ENCODE results near the gene DLG5.

The DLG5 gene

DNA sequence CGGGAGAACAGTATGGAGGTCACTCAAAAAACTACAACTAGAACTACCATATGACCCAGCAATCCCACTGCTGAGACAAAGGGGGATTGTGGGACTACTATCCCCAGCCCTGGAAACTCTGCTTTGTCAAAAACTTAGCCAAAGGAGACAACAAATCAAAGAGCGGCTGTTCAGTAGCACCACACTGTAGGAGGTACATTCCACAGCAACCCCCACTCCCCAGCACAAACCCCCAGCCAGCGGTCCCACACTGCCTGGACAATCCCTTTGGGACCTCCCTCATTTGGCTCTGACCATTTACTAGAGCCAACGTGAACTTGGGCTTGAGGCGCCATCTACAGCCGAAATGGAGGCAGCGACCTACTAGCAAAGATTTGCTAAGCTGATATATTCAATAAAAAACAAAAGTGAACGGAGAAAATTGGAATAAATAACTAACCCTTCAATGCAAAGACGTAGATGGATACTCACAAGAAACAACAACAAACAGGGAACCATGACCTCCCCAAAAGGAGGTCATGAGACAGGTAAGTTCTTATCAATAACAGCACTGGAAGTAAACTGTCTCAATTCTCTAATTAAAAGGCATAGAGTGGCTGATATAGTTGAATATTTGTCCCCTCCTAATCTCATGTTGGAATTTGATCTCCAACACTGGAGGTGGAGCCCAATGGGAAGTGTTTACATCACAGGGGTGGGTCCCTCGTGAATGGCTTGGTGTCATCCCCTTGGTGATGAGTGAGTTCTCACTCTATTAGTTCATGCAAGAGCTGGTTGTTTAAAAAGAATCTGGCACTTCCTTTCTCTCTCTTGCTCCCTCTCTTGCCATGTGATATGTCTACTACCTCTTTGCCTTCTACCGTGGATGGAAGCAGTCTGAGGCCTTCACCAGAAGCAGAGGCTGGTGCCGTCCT is 170.0 kb downstream of the DLG5 start:
- no peak overlapping the region for H3K9ac ChIP-seq (ENCODE audit: low read depth, low read length)
- peak overlapping the region; percentile 32; the same call in 1 of the 2 replicates for H3K4me3 ChIP-seq (ENCODE audit: low read depth, low read length)
- H3K27me3 ChIP-seq (ENCODE audit: control insufficient read depth, insufficient read depth, low read length) = no peaks in the 10 kb centered on the region

DNA sequence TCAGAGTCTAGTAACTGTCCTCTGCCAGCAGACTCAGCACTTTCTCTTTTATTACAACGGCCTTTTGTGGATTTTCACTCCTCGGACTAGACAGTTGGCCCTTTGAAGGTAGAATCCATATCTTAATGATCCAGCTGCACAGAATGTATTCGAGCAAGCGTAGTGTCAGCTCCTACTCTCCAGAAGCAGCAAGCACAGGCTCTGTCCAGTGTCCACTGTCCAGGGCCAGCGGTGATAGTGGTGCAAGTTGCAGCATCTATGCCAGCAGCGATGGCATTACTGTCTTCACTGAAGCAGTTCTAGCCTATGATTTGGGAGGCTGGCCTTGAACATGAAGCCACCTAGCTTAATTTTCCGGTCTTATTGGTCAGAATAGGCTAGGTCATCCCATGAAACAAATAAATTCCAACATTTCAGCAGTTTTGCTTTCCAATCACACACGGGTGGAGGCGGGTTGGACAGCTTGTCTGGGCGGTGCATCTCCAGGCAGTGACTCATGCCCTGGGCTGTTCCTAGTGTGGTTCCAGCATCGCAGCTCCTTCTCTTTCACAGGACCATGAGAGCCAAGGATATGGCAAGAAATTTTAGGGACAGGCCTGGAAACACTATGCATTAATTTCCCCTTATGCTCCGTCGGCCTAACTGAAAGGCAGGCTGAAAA is 180.4 kb downstream of the DLG5 start:
- no peaks in the 10 kb centered on the region for H3K9me3 ChIP-seq (ENCODE audit: control insufficient read depth, insufficient read depth, low read length)
- H3K36me3 ChIP-seq (ENCODE audit: control insufficient read depth, insufficient read depth, low read length) = no peaks in the 10 kb centered on the region
- H3K4me1 ChIP-seq (ENCODE audit: control insufficient read depth, insufficient read depth, low read length) = no peaks in the 10 kb centered on the region
- H3K9ac ChIP-seq (ENCODE audit: low read depth, low read length) = no peak overlapping the region
- H3K27me3 ChIP-seq (ENCODE audit: control insufficient read depth, insufficient read depth, low read length) = no peaks in the 10 kb centered on the region
- no peak overlapping the region for H3K4me3 ChIP-seq (ENCODE audit: low read depth, low read length)
- H3K27ac ChIP-seq (ENCODE audit: low read depth, low read length) = no peak overlapping the region

More for the DNA sequence above, 170.0 kb downstream of the DLG5 start:
- no peaks in the 10 kb centered on the region for H3K36me3 ChIP-seq (ENCODE audit: control insufficient read depth, insufficient read depth, low read length)
- H3K27ac ChIP-seq (ENCODE audit: low read depth, low read length) = peak overlapping the region; percentile 51
- no peaks in the 10 kb centered on the region for H3K9me3 ChIP-seq (ENCODE audit: control insufficient read depth, insufficient read depth, low read length)
- peaks cover 10% of the 10 kb centered on the region; the same call in 1 of the 2 replicates for H3K4me1 ChIP-seq (ENCODE audit: control insufficient read depth, insufficient read depth, low read length)

DNA sequence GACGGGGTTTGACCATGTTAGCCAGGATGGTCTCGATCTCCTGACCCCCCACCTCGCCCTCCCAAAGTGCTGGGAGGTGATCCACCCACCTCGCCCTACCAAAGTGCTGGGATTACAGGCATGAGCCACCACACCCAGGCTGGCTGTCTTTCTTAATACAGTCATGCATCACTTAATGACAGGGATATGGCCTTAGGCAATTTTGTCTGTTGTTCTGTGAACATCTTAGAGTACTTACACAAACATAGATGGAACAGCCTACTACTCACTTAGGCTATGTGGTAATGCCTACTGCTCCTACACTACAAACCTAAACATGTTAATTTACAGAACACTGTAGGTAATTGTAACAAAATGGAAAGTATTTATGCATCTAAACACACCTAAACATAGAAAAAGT is 182.3 kb downstream of the DLG5 start:
- H3K4me1 ChIP-seq (ENCODE audit: control insufficient read depth, insufficient read depth, low read length) = no peaks in the 10 kb centered on the region
- H3K9ac ChIP-seq (ENCODE audit: low read depth, low read length) = no peak overlapping the region
- no peaks in the 10 kb centered on the region for H3K27me3 ChIP-seq (ENCODE audit: control insufficient read depth, insufficient read depth, low read length)
- peaks cover 14% of the 10 kb centered on the region for H3K9me3 ChIP-seq (ENCODE audit: control insufficient read depth, insufficient read depth, low read length)
- H3K4me3 ChIP-seq (ENCODE audit: low read depth, low read length) = no peak overlapping the region
- H3K27ac ChIP-seq (ENCODE audit: low read depth, low read length) = no peak overlapping the region
- H3K36me3 ChIP-seq (ENCODE audit: control insufficient read depth, insufficient read depth, low read length) = no peaks in the 10 kb centered on the region

DNA sequence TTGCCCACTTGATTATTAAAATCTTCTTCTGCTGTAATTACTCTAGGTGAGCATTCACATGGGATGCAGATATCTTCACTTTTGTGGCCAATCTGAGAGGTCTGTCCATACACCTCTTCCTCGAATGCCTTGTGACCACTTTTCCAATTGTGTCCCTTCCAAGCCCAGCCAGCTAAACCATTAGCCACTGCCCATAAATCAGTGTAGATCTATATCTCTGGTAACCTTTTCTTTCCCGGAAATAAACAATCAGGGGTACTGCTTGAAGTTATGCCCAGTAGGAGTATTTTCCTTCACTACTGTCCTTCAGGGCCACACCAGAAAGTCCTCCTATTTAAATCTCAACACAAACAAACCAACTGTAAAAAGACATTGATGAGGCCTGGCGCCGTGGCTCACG is 184.4 kb downstream of the DLG5 start:
- Histone ChIP-seq H3K27ac (ENCODE audit: low read depth, low read length) (no peak overlapping the region), H3K9ac (ENCODE audit: low read depth, low read length) (no peak overlapping the region), H3K27me3 (ENCODE audit: control insufficient read depth, insufficient read depth, low read length) (no peaks in the 10 kb centered on the region), H3K9me3 (ENCODE audit: control insufficient read depth, insufficient read depth, low read length) (peaks cover 19% of the 10 kb centered on the region), H3K4me3 (ENCODE audit: low read depth, low read length) (no peak overlapping the region), H3K36me3 (ENCODE audit: control insufficient read depth, insufficient read depth, low read length) (no peaks in the 10 kb centered on the region), H3K4me1 (ENCODE audit: control insufficient read depth, insufficient read depth, low read length) (no peaks in the 10 kb centered on the region)

- no peak overlapping the region for H3K9ac ChIP-seq (ENCODE audit: low read depth, low read length)
- no peak overlapping the region for H3K27ac ChIP-seq (ENCODE audit: low read depth, low read length)
- peaks cover 20% of the 10 kb centered on the region for H3K9me3 ChIP-seq (ENCODE audit: control insufficient read depth, insufficient read depth, low read length)
- no peak overlapping the region for H3K4me3 ChIP-seq (ENCODE audit: low read depth, low read length)
- H3K27me3 ChIP-seq (ENCODE audit: control insufficient read depth, insufficient read depth, low read length) = no peaks in the 10 kb centered on the region
- no peaks in the 10 kb centered on the region for H3K36me3 ChIP-seq (ENCODE audit: control insufficient read depth, insufficient read depth, low read length)
- H3K4me1 ChIP-seq (ENCODE audit: control insufficient read depth, insufficient read depth, low read length) = no peaks in the 10 kb centered on the region
These were observed 184.8 kb downstream of the DLG5 start for GRCh38 chr10:77741746-77742145.
